Subcutaneous abdominal adipose tissue (tissue), 5 donors: ENCODE data around the gene ITGA5.

Experiments
- H3K27ac ChIP-seq: one replicate; pipeline ENCODE4 v1.7.0; 2013; ENCODE audit warnings: low read depth, mild to moderate bottlenecking, inconsistent platforms, low read length, moderate library complexity
- H3K27me3 ChIP-seq, 5 donors: one replicate each; pipeline ENCODE4 v1.7.0; 2013; ENCODE audit warnings: low read length in 5 of 5, inconsistent platforms in 1 of 5; ENCODE audit not compliant: control insufficient read depth in 5 of 5, insufficient read depth in 4 of 5
- H3K36me3 ChIP-seq, 5 donors: one replicate each; pipeline ENCODE4 v1.7.0; 2013; ENCODE audit warnings: low read length in 5 of 5; ENCODE audit not compliant: control insufficient read depth in 5 of 5, insufficient read depth in 5 of 5
- H3K4me1 ChIP-seq, 5 donors: one replicate each; pipeline ENCODE4 v1.7.0; 2013; ENCODE audit warnings: low read length in 5 of 5, mild to moderate bottlenecking in 3 of 5, moderate library complexity in 1 of 5; ENCODE audit not compliant: control insufficient read depth in 5 of 5, insufficient read depth in 5 of 5
- H3K4me3 ChIP-seq, 5 donors: one replicate each; pipeline ENCODE4 v1.7.0; 2013; ENCODE audit warnings: low read length in 5 of 5, low read depth in 1 of 5
- H3K9ac ChIP-seq, 5 donors: one replicate each; pipeline ENCODE4 v1.7.0; 2013; ENCODE audit warnings: low read length in 5 of 5, mild to moderate bottlenecking in 4 of 5, moderate library complexity in 3 of 5
- H3K9me3 ChIP-seq, 5 donors: one replicate each; pipeline ENCODE4 v1.7.0; 2013; ENCODE audit warnings: low read length in 5 of 5; ENCODE audit not compliant: control insufficient read depth in 5 of 5
- donor health status: healthy.
- donor health status: healthy.
- donor health status: healthy.
- donor health status: healthy.
- donor health status: healthy.

Gene ITGA5

GRCh38 chr12:54447917-54448316, 28.9 kb upstream of the ITGA5 start:
- Histone ChIP-seq H3K9ac (no peak overlapping the region), H3K27me3 (no peaks in the 10 kb centered on the region), H3K36me3 (no peaks in the 10 kb centered on the region), H3K4me3 (no peak overlapping the region), H3K4me1 (peaks cover 0 to 9% (median 4%) of the 10 kb centered on the region in 5 donors), H3K27ac (no peak overlapping the region), H3K9me3 (no peaks in the 10 kb centered on the region)

- Histone ChIP-seq H3K4me1 (peaks cover 0 to 18% (median 13%) of the 10 kb centered on the region in 5 donors), H3K36me3 (no peaks in the 10 kb centered on the region), H3K27ac (no peak overlapping the region), H3K9ac (no peak overlapping the region), H3K27me3 (no peaks in the 10 kb centered on the region), H3K9me3 (no peaks in the 10 kb centered on the region), H3K4me3 (no peak overlapping the region)
Observed at GRCh38 chr12:54444206-54444605, 25.1 kb upstream of the ITGA5 start.

- Histone ChIP-seq H3K36me3 (no peaks in the 10 kb centered on the region), H3K27ac (no peak overlapping the region), H3K9me3 (no peaks in the 10 kb centered on the region), H3K4me1 (peaks cover 0 to 18% (median 15%) of the 10 kb centered on the region in 5 donors), H3K9ac (peak overlapping the region in 1 of 5 donors; percentile 18), H3K27me3 (no peaks in the 10 kb centered on the region), H3K4me3 (no peak overlapping the region)
Observed at GRCh38 chr12:54443446-54443845, 24.4 kb upstream of the ITGA5 start.

- H3K4me1 ChIP-seq = peaks cover 0 to 18% (median 15%) of the 10 kb centered on the region in 5 donors
- no peaks in the 10 kb centered on the region for H3K9me3 ChIP-seq
- H3K27ac ChIP-seq = no peak overlapping the region
- no peaks in the 10 kb centered on the region for H3K36me3 ChIP-seq
- peak overlapping the region in 1 of 5 donors; percentile 18 for H3K9ac ChIP-seq
- no peak overlapping the region for H3K4me3 ChIP-seq
- H3K27me3 ChIP-seq = no peaks in the 10 kb centered on the region
Observed at GRCh38 chr12:54442961-54443360, 23.9 kb upstream of the ITGA5 start.

DNA sequence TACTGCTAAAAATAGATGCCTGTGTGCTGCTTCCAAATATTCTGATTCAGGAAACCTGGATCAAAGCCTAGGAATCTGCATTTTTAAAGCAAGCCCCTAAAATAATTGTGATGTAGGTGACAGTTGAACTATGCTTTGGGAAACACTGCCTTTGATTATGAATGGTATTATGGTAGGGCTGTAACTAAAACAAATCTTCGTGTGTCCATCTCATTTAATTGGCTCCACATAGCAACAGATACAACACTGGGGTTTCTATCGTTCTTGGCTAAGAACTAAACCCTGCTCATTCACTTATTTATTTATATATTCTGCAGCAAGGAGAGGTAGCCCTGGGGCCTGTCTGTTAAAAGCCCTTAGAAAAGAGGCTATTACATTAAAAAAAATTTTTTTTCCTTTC, 23.0 kb upstream of the ITGA5 start:
- Histone ChIP-seq H3K27ac (no peak overlapping the region), H3K9ac (no peak overlapping the region), H3K4me1 (peaks cover 0 to 18% (median 15%) of the 10 kb centered on the region in 5 donors), H3K4me3 (no peak overlapping the region), H3K36me3 (no peaks in the 10 kb centered on the region), H3K27me3 (no peaks in the 10 kb centered on the region), H3K9me3 (no peaks in the 10 kb centered on the region)

GRCh38 chr12:54439521-54440255, 20.6 kb upstream of the ITGA5 start:
- H3K4me3 ChIP-seq = no peak overlapping the region
- H3K9ac ChIP-seq = no peak overlapping the region
- H3K9me3 ChIP-seq = no peaks in the 10 kb centered on the region
- no peaks in the 10 kb centered on the region for H3K27me3 ChIP-seq
- peaks cover 0 to 18% (median 15%) of the 10 kb centered on the region in 5 donors for H3K4me1 ChIP-seq
- no peaks in the 10 kb centered on the region for H3K36me3 ChIP-seq
- no peak overlapping the region for H3K27ac ChIP-seq

DNA sequence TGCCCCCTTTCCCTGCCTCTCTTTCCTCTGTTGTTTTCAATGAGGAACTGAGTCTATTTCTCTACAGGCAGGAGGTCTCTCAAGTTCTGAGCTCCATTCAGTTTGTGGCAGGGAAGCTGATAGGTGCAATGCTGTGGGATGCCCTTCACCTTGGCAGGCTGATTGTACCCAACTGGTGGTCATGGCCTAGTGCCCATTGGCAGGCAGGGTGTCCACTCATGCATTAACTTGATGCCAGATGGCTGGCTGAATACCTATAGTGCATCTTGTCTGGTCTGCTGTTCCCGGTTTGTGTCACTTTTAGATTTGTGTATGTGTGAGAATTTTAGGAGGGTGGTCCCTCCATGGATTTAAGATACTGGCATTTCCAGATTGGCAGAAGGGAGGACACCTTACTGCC, 20.0 kb upstream of the ITGA5 start:
- Histone ChIP-seq H3K9ac (no peak overlapping the region), H3K4me1 (peaks cover 0 to 18% (median 15%) of the 10 kb centered on the region in 5 donors), H3K4me3 (no peak overlapping the region), H3K27ac (no peak overlapping the region), H3K9me3 (no peaks in the 10 kb centered on the region), H3K27me3 (no peaks in the 10 kb centered on the region), H3K36me3 (no peaks in the 10 kb centered on the region)

DNA sequence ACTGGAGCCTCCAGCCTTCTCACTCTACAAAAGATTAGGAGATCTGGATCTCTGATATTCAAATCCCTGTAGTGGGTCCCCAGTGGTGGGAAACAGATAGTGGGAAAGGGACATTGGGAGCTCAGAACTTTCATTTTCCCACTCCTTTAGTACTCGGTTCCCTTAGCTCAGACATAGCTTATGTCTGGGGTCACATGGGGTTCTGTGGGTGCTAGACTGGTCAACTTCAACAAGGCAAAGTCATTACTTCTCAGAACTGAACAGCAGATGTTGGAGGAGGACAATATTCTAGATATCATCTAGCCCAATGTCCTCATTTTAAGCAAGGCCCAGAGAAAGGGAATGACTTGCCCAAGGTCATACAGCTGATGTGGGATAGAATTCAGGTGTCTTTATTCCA, 19.5 kb upstream of the ITGA5 start:
- H3K27ac ChIP-seq = no peak overlapping the region
- no peaks in the 10 kb centered on the region for H3K36me3 ChIP-seq
- H3K27me3 ChIP-seq = no peaks in the 10 kb centered on the region
- no peaks in the 10 kb centered on the region for H3K9me3 ChIP-seq
- H3K4me1 ChIP-seq = peaks cover 0 to 16% (median 12%) of the 10 kb centered on the region in 5 donors
- no peak overlapping the region for H3K4me3 ChIP-seq
- H3K9ac ChIP-seq = no peak overlapping the region

DNA sequence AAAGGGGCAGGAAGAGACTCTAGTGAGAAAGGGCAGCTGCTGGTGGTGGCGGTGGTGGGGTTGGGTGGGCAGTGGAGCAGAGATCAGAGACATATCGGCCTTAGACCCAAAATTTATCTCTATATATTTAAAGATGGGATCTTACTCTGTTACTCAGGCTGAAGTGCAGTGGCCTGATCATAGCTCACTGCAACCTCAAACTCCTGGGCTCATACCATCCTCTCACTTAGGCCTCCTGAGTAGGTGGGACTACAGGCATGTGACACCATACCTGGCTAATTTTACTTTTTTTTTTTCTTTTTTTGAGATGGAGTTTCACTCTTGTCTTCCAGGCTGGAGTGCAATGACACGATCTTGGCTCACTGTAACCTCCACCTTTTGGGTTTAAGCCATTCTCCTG, 18.6 kb upstream of the ITGA5 start:
- Histone ChIP-seq H3K9me3 (no peaks in the 10 kb centered on the region), H3K9ac (no peak overlapping the region), H3K36me3 (no peaks in the 10 kb centered on the region), H3K27ac (no peak overlapping the region), H3K4me3 (no peak overlapping the region), H3K4me1 (peaks cover 4 to 18% (median 7%) of the 10 kb centered on the region in 5 donors), H3K27me3 (peaks cover 0 to 1% (median 0%) of the 10 kb centered on the region in 5 donors)

GRCh38 chr12:54437243-54437642, 18.2 kb upstream of the ITGA5 start:
- Histone ChIP-seq H3K27ac (no peak overlapping the region), H3K36me3 (no peaks in the 10 kb centered on the region), H3K9ac (no peak overlapping the region), H3K4me1 (peaks cover 0 to 20% (median 8%) of the 10 kb centered on the region in 5 donors), H3K9me3 (no peaks in the 10 kb centered on the region), H3K27me3 (peaks cover 0 to 5% (median 0%) of the 10 kb centered on the region in 5 donors), H3K4me3 (no peak overlapping the region)
